Transverse colon (tissue), 4 donors: ENCODE measurements around the gene LRRC8D.

Source experiments
- CTCF ChIP-seq, 5 experiments: fragments of 200-600 bp in 3 of 5; fragments of 450-650 bp in 2 of 5; sonication (generic) in 3 of 5; IDR thresholded peaks; 1 replicate in 2 of 5; 2 replicates in 3 of 5; pipeline ENCODE4 v1.5.1; 2016 to 2017; ENCODE audit warnings: antibody characterized with exemption in 5 of 5, inconsistent platforms in 3 of 5, mild to moderate bottlenecking in 2 of 5, moderate library complexity in 1 of 5
- EP300 ChIP-seq: sonication (generic); formaldehyde crosslinking; IDR thresholded peaks from one replicate; pipeline ENCODE4 v1.6.1; 2017; ENCODE audit warnings: antibody characterized with exemption, low read depth
- POLR2A ChIP-seq: fragments of 450-650 bp; IDR thresholded peaks from one replicate; pipeline ENCODE4 v1.6.1; 2016; ENCODE audit warnings: antibody characterized with exemption, mild to moderate bottlenecking, moderate library complexity
- POLR2AphosphoS5 ChIP-seq, 3 donors: sonication (generic); formaldehyde crosslinking; IDR thresholded peaks; one replicate each; pipeline ENCODE4 v1.6.1; 2016; ENCODE audit warnings: antibody characterized with exemption in 3 of 3

- TF ChIP-seq CTCF (IDR thresholded peaks at IDR 0.05) (no peak), POLR2A (no peak), EP300 (no peak), POLR2AphosphoS5 (IDR thresholded peaks at IDR 0.05) (no peak)
Observed at GRCh38 chr1:89898695-89899470, 78.1 kb downstream of the LRRC8D start.
